Left lobe of liver (tissue), 2 donors: Measurements from ENCODE around the gene CMTM2. TPM values are rescaled to one million over a fixed set of nuclear protein-coding genes. Genes with fewer than 3 reads are reported as not detected.

ENCODE experiments used
- ATAC-seq: fragments of 200-7000 bp; cut with Tn5 transposase; one replicate; pipeline ENCODE4 v1.9.1; 2020; ENCODE audit warnings: mild to moderate bottlenecking, moderate library complexity
- DNase-seq: peaks from one replicate; pipeline ENCODE4 v3.0.0-alpha.2; 2020; ENCODE audit warnings: low spot score
- total RNA-seq: library from RNA; stranded (reverse); gene quantifications from one replicate; pipeline ENCODE4 v1.2.1, GENCODE V29; 2021
- donor health status: DM: no; HTN: no; CAD: no; lungs with moderate emphysema.
- donor health status: DM: no; HTN: yes; CAD: no.

Gene CMTM2, protein sequence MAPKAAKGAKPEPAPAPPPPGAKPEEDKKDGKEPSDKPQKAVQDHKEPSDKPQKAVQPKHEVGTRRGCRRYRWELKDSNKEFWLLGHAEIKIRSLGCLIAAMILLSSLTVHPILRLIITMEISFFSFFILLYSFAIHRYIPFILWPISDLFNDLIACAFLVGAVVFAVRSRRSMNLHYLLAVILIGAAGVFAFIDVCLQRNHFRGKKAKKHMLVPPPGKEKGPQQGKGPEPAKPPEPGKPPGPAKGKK
- total RNA-seq = not detected

DNA sequence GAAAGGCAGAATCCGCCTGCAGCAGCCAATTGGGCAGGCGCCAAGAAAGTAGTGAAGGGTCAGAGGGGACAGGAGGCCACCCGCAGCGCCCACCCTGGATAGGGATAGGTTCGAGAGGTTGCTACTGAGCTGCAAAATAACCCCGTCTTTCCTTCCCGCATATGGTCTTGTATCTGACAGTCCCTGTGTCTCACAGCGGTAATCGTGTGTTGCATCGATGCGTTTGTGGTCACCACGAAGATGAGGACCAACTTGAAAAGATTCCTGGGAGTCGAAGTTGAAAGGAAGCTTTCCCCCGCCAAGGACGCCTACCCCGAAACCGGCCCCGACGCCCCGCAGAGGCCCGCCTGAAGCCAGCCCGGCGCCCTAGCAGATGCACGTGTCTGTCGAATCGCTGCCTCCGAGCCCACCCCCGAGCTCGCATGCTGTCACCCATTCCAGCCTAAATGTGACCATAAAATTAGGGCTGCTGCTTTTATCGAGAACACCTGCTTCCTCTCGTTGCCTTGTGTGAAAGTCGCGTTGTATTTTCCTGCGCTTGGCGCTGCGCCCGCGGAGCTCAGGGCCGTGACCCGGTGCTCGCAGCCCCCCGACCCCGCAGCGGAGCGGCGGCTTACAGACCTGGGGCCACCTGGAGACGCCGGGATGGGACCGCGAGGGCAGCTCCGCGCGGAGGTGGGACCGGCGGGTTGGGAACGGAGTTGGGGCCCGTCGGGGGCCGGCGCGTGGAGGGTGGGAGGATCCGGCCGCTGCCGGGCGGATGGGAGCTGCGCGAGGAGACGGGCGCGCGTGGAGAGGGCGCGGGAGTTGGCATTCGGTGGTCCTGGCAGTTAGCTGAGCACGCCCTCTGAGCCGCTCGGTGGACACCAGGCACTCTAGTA, at the start of gene CMTM2:
TSS of gene CMTM2 (plus strand) at position 813 of the 881 bp plus-strand sequence. CDS start 145 bp downstream, outside the sequence.
- DNase-seq = no peak
- ATAC-seq = no peak

DNA sequence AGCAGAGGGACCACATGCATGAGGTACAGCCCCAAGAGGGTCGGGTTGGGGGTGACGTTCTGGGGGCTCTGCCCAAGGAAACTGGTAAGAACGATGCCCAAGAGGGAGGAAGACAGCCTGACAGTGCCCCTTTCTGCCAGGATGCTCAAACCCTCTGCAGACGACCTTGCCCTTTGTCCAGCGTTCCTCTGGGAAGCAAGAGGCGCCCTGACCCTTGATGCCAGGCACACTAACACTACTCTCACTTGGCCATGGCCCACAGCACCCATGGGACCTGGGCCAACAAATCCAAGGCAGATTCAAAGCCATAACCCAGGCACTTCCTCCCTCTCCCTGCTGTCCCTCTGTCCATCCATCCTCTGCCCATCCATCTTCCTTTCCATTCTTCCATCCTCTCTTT, 49.8 kb upstream of the CMTM2 start:
- ATAC-seq (no peak), DNase-seq (no peak)

DNA sequence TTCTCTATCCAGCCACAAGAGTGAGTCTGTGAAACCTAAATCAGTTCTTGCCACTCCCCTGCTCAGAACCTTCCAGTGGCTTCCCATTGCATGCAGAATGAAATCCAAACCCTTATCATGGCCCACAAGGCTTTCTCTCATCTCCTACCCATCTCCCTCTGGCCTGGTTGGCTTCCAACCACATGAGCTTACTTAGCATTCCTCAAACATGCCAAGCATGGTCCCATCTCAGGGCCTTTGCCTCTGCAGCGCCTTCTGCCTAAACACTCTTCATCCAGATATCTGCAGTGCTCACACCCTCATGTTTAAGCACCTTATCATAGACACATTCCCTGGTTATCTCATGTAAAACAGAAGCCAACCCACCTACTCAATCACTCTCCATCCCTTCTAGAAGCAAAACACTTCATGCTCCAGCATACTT, 44.9 kb upstream of the CMTM2 start:
- no peak for ATAC-seq
- DNase-seq = no peak

DNA sequence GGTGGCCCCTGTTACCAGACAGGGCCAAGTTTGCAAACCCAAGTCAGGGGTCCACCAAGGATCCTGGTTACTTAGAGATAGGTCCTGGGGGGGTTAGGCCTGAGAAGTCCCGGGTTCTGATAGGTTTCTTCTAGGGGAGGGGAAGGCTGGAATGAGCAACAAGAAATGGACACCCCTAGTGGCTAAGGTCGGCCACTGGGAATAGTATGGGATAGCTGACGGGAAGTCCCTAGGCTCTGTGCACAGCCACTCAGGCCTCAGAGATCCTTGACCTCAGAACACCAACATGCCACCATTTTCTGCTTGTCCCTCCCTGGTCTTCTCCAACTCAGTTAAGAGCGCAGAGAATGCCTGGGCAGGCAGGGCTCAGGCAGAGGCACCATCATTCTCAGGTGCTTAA, 42.7 kb upstream of the CMTM2 start:
- no peak for DNase-seq
- no peak for ATAC-seq

DNA sequence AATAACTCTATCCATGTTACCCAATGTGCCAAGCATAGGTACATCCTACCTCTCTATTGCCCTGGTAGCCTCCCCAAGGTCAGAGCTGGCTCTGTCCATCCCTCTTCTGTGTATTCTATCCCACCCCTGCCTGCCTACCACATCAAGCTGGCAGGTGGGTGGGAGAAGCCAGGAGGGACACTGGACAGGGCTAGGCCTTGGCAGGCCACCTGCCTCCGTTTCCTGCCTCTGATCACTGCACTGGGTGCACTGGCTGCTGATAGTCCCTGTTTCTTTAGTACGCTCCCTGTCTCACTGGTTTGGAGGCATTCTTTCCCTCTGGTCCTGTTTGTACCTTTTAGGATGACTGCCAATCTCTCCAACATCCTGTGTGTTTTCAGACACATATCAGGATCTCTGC, 42.0 kb upstream of the CMTM2 start:
- ATAC-seq (no peak), DNase-seq (no peak)

DNA sequence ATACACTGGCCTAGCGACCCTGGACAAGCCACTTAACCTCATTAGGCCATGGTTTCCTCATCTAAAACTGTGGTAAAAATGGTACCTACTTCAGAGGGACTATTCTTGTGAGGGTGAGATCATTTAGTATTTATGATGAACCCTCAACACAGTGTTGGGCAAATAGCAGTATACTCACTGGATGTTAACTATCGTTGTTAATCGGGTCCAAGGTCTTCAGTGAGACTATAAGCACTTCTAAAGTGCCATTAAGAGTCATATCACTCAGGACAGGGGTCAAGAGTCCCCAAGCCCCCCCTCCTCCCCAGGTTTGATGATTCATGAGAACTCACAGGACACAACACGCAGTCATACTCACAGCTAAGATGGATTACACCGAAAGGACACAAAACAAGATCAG, 40.4 kb upstream of the CMTM2 start:
- DNase-seq (no peak), ATAC-seq (no peak)

DNA sequence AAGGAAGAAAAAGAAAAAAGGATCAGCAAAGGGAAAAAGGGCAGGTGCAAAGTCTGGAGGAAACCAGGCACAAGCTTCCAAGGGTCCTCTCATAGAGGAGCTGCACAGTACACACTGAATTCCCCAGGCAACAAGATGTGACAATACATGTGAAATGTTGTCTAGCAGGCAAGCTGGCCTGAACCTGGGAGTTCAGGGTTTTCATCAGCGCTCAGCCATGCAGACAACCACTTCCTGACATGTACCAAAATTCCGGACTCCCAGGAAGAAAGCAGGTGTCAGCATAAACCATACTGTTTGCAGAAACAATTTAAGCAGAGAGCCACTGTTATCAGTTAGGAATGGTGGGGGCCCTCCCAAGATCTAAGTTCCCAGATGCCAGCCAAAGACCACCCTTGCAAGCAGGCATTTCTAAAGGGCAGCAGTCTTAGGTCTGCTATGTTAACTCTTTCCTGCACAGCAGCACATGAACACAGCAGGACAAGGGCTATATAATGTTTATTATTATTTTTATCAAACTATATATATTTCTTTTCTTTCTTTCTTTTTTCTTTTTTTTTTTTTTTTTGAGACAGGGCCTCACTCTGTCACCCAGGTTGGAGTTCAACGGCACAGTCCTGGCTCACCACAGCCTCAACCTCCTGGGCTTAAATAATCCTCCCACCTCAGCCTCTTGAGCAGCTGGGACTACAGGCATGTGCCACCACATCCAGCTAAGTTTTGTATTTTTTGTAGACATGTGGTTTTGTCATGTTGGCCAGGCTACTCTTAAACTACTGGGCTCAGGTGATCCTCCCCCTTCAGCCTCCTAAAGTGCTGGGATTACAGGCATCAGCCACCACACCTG, 39.4 kb upstream of the CMTM2 start:
- DNase-seq = no peak

DNA sequence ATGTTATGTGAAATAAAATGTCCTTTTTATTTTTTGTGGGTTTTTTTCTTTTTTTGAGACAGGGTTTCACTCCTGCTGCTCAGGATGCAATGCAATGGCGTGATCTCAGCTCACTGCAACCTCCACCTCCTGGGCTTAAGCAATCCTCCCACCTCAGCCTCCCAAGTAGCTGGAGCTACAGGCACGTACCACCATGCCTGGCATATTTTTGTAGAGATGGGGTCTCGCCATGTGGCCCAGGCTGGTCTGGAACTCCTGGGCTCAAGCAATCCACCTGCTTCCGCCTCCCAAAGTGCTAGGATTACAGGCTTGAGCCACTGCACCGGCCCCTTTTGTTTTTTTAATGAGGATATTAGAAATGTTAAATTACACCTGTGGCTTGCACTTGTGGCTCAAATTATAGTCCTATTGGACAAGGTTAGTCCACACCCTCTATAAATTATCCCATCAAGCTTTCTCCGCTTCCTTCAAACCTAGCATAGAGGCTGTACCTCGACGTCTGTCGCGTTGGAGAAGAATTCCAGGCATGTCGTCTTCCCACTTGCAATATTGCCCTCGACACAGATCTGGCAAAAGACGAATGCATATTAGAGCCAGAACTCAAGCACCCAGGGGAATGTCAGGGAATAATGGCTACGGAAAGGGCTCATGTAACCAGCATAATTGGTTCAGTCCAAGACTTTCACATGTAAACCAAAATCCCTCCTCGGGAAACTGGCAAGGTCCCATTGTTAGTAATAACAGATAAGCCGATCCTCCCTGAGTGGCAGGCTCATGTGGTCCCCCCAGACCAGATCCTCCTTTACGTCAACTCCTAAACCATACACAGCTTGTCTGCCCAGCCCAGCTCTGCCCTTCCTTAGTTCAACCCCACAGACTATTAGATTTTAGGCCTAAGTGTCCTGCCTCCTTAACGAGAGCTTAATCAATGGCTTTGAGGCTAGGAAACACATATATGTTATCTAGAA, 37.6 kb upstream of the CMTM2 start:
- DNase-seq (no peak), ATAC-seq (no peak)

More for the DNA sequence above, 39.4 kb upstream of the CMTM2 start:
- no peak for ATAC-seq

DNA sequence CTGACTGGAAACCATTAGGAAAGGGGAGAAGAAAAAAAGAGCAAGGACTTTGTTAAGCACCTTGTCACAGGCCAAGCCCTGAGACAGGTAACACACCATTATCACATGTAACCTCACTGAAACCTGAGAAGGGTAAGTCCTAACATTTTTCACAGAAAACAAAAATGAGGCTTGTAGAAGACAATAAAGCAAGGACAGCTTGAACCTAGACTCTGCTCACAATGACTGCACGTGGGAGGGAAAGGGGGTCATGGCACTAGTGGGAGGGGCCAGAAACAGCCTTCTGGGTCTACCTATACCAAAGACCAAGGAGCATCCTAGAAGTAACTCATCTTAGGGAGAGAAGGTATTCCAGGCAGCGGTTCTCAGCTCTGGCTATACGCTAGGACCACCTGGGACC, 36.9 kb upstream of the CMTM2 start:
- DNase-seq (no peak), ATAC-seq (no peak)

DNA sequence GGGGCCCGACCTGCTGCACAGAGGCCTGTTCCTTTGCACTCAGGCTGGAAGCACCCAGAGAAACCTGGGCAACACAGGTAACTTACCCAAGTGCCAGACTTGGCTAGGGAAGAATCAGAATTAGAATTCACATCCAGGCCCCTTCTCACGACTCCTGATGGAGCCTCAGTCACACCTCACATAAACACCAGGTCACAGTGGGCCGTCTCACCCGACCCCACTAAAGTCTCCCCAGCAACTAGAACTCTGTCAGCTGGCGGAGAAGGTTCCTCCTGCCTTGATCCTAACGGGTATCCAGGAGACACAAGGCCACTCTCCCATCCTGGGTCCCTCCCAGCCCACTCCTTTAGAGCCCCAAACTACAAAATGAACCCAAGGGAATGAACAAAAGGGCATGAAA, 35.7 kb upstream of the CMTM2 start:
- ATAC-seq (no peak), DNase-seq (no peak)

DNA sequence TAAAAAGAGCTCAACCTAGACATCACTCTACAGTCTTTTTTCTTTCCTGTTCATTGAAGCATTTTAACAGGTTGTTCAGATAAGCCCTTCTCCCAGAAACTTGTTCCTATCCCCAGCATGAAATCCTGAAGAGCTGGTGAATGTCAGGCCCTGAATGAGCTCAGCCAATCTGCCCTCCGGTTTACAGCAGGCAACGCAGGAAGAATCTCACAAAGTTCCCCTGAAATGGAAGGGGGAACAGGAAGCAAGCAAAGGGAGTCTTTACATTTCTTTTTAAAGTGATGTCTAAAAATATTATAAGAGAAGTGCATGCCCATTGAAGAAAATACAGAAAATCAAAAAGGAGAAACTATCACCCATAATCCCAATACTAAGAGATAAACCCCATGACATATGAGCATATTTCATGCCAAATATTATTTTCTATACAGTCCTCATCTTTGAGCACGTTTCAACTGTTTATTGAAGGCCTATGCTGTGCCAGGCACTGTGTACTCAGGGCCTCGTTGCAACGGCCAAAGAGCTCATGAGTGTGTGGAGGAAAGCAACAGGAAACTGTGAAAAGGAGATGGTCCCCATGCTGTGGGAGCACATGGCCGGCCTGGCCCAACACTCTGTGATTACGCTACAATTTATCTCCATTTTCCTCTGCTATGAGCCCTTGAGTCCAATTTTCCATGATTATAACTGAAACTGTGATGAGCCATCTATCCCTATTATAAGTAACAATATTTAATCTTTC, 35.1 kb upstream of the CMTM2 start:
- ATAC-seq = no peak
- no peak for DNase-seq

DNA sequence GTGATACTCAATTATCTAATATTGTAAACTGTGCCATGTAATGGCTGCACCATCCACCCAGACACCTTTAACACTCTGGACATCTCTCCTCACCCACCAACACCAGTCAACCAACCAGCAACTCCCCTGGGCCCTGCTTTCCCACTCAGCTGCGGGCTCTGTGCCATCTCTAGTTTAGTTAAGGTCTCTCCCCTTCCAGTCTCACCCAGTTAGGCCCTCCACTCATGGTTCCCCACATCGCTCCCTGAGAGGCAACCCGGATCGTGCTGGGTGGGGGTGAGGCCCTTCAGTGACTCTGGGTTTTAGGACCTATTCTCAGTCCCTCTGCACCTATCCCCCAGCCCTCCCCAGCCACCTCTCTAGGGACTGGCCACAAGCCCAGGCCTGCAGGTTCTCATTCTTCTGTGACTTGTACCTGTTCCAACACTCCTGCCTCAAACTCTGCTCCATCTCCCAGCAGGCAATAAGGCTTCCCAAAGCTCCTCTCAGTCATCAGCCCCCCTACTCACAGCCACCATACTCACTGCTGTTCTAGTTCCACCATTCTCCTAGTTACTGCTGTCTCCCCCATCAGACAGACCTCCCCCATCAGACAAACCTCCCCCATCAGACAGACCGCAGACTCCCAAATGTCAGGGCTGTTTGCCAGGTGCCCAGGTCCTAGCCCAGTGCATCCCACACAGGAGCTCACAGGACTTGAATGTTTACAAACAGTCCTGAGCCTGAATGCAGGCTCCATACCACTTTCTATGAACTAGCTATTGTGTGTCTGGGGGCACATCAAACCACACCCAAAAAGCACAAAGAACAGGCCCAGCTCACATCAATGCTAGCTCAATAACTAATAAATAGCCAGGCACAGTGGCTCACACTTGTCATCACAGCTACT, 31.9 kb upstream of the CMTM2 start:
- DNase-seq (no peak), ATAC-seq (no peak)

DNA sequence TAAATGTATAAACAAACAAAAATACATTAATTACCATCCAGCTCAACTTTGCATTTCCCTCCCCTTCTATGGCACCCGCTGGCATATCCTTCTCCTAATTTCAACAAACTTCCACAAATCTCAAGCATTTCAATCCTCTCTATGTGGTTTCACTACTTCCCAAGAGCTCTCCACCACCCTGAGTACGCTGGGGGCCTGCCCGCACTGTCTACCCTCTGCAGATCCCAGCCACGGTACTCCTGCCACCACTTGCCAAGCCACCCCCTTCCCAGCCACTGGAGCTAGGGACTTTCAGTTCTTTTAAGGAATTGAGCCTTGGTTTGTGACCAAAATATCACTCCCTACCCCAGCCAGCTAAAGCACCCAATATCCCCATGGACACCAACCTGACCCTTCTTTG, 31.2 kb upstream of the CMTM2 start:
- ATAC-seq (no peak), DNase-seq (no peak)

DNA sequence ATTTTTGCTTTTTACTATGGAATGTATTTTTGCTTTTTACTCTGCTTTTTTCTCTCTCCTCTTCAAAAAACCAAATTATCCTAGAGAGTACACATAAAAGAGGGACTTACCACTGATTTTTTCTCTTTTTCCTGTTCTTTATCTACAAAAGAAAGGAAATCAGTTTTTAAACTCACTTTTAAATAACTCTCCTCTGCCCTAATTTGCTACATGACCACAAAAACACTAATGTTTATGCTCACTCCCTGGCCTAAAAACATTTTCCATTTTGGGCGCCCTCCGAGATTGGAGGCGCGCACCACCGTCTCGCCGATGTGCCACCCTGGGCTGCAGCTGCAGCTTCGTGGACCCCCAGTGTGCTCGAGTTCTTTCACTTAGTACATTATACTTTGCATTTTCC, 30.4 kb upstream of the CMTM2 start:
- ATAC-seq (no peak), DNase-seq (no peak)

DNA sequence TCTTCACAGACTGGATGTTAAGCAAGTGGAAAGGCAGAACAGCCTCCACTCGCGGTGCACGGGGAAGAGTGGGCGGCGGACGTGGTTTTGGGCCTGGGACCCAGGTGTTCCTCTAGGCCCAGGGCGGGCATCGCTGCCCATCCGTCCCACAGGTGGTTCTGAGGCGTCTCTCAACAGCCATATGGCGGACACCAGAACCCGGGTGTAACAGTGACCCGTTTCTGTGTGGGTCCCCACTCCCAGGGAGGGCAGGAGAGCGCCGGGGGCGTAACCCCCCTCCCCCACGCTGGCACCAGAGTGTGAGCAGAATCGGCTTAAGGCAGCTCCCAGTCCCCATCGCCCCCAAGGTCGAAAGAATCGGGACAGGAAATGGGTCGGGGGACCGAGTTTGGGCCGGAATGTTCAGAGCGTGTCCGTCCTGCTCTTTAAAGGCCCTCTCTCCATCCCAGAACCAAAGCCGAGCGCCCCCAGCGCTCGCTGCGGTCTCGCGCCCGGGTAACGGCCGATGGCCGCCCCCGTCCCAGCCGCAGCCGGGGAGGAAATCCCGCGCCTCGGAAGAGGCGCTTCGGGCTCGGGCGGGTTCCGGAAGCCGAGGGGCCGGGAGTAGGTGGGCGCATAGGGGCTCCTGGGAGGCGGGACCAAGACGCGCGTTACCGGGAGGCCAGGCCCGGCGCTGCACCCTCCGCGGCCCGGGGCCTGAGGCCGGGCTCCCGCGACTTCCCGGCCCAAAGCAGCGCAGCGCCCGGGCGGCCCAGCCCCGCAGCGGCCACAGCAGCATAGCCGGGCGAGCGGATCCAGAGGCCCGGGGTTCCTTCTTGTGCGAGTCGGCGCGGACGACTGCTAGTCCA, 29.8 kb upstream of the CMTM2 start, which contains the start of gene TK2:
TSS of gene TK2 (minus strand) at position 839 of the 848 bp plus-strand sequence. CDS start at position 778, 61 bp downstream.
- ATAC-seq = peak; percentile 71
- peak; percentile 76 for DNase-seq

DNA sequence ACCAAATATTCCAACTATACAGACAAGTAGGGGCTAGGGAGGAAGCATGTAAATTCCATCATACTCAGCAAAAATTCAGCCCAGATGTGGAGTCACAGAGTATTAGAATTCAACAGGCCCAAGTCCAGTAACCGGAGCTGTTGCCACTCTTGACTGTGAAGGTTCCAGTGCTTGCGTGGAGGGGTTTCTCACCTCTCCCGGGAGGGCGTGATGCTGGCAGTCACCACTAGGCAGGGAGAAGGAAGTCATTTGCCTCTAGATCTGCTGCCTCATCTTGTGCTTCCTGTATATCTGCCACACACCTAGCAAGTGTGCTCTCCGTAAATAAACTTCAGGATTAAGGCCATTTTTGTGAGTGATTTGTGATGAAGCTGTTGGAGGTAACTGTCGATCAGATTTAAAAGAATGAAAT, 27.9 kb upstream of the CMTM2 start:
- DNase-seq (no peak), ATAC-seq (no peak)

DNA sequence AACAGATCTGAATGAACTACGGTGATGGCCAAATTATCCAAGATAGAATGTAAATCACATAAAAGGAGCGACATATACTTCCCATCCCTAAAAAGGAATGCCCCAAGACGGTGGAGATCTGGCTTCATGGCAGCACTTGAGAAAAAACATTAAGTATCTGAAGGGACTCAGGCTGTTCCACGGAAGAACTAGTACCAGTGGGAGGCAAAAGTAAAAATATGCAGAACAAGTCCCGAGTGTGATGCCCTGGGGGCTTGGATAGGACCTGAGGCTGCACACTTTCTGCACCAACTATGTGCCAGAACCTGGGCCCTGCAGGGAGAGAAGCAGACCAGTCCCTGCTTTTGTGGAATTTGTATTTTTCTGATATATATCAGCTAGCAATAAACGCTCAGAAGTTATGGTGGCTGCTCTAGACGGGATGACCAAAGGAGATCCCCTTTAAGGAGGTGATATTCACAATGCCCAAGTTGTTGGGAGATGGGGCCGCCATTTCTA, 27.4 kb upstream of the CMTM2 start:
- ATAC-seq (no peak), DNase-seq (no peak)
